PFSK-1 (cell line): Measurements from ENCODE around the gene ITPKB.

Experiments used
- FOXP2 ChIP-seq: optimal IDR thresholded peaks from 2 replicates; pipeline ENCODE3; 2011; ENCODE audit warnings: borderline replicate concordance, control low read depth, inconsistent platforms; ENCODE audit not compliant: insufficient read depth; ENCODE audit errors: extremely low read length, extremely low read depth
- POLR2AphosphoS5 ChIP-seq: IDR thresholded peaks from 2 replicates; pipeline ENCODE4 v1.6.1; 2012; ENCODE audit warnings: low read depth, mild to moderate bottlenecking, control low read depth, low read length, moderate library complexity
- SIN3A ChIP-seq: IDR thresholded peaks from 2 replicates; pipeline ENCODE4 v1.6.1; 2012; ENCODE audit warnings: mild to moderate bottlenecking, low read length, moderate library complexity, borderline replicate concordance; ENCODE audit not compliant: insufficient read depth
- TAF1 ChIP-seq: IDR thresholded peaks from 2 replicates; pipeline ENCODE4 v1.6.1; 2012; ENCODE audit warnings: low read length, control low read depth, borderline replicate concordance; ENCODE audit not compliant: insufficient read depth
- TF ChIP-seq, protein P1 (sequence below), 2 experiments: IDR thresholded peaks; 2 replicates each; pipeline versions ENCODE4 v1.6.1 to v1.8.0; 2011 to 2012; ENCODE audit warnings: low read depth in 2 of 2, low read length in 2 of 2, control low read depth in 1 of 2, inconsistent platforms in 1 of 2, mild to moderate bottlenecking in 1 of 2, moderate library complexity in 1 of 2; ENCODE audit not compliant: insufficient read depth in 1 of 2

DNA sequence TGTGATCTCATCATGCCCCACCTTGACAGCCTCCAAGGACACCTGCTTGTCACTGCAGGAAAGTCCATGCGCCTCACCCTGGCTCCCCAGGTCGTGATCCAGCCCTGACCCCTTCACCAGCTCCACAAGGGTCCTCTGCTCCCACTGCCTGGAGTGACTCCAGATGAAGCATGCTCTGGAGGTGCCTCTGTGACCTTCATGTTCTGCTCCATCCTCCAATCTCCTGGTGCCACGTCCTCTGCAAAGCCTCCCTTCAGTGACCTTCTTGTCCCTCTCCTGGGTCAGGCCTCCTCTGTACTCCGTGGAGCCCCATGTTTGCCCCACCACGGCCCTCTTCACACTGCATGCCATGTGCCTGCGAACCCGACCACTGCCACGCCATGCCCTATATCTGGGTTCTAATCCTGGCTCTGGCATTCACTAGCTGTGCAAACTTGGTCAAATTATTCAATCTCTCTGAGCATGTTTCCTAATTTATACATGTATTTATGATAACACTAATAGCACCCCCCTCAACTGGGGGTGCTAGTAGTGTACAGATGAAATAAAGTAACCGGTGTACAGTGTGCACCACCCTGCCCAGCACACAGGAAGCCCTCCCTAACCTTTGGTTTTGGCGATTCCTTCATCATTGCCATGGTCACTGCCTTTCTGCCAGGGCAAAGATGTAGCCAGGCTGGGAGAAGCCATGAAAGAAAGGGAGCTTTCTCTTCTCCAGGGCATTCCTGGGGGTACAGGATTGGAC lies 113.1 kb downstream of the ITPKB start:
- TF ChIP-seq TAF1 (no peak), SIN3A (no peak), POLR2AphosphoS5 (no peak), FOXP2 (no peak)
- TF ChIP-seq, protein P1, sequence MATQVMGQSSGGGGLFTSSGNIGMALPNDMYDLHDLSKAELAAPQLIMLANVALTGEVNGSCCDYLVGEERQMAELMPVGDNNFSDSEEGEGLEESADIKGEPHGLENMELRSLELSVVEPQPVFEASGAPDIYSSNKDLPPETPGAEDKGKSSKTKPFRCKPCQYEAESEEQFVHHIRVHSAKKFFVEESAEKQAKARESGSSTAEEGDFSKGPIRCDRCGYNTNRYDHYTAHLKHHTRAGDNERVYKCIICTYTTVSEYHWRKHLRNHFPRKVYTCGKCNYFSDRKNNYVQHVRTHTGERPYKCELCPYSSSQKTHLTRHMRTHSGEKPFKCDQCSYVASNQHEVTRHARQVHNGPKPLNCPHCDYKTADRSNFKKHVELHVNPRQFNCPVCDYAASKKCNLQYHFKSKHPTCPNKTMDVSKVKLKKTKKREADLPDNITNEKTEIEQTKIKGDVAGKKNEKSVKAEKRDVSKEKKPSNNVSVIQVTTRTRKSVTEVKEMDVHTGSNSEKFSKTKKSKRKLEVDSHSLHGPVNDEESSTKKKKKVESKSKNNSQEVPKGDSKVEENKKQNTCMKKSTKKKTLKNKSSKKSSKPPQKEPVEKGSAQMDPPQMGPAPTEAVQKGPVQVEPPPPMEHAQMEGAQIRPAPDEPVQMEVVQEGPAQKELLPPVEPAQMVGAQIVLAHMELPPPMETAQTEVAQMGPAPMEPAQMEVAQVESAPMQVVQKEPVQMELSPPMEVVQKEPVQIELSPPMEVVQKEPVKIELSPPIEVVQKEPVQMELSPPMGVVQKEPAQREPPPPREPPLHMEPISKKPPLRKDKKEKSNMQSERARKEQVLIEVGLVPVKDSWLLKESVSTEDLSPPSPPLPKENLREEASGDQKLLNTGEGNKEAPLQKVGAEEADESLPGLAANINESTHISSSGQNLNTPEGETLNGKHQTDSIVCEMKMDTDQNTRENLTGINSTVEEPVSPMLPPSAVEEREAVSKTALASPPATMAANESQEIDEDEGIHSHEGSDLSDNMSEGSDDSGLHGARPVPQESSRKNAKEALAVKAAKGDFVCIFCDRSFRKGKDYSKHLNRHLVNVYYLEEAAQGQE (IDR thresholded peaks at IDR 0.05; ENCODE audit: insufficient read depth in 1 of 2, low read depth in 2 of 2, low read length in 2 of 2), result no peak
